ENCODE measurements around the gene REL. TPM values are rescaled to one million over a fixed set of nuclear protein-coding genes. Genes with fewer than 3 reads are reported as not detected.

REL gene
- total RNA-seq, 2 donors from 2014 or later: 11.7 to 15.9 TPM

GRCh38 chr2:60939622-60940021 lies 58.2 kb downstream of the REL start:
- H3K4me1 Mint-ChIP-seq: no peaks in the 10 kb centered on the region
- Histone ChIP-seq H3K4me3 (ENCODE audit: low read length) (no peak overlapping the region), H3K36me3 (ENCODE audit: control insufficient read depth, insufficient read depth, low read length) (no peaks in the 10 kb centered on the region), H3K9me3 (ENCODE audit: control insufficient read depth, low read length) (no peaks in the 10 kb centered on the region), H3K4me1 (ENCODE audit: control insufficient read depth, insufficient read depth, low read length) (no peaks in the 10 kb centered on the region), H3K27me3 (ENCODE audit: control insufficient read depth, insufficient read depth, low read length, poor library complexity, severe bottlenecking) (no peaks in the 10 kb centered on the region), H3K27ac (ENCODE audit: low read depth, low read length) (no peak overlapping the region), H3K9ac (ENCODE audit: extremely low read depth, low read length, poor library complexity, severe bottlenecking) (no peak overlapping the region)
- H3K27ac Mint-ChIP-seq: no peak overlapping the region
- no peak overlapping the region for H3K4me3 Mint-ChIP-seq
- no peaks in the 10 kb centered on the region for H3K9me3 Mint-ChIP-seq
- H3K36me3 Mint-ChIP-seq (ENCODE audit: low read depth): no peaks in the 10 kb centered on the region
- H3K27me3 Mint-ChIP-seq (ENCODE audit: insufficient read depth): no peaks in the 10 kb centered on the region
- WGBS, 2 experiments (ENCODE audit: insufficient coverage in 1 of 2, insufficient read length in 1 of 2): 94 to 100% methylated on average over 2 of the region's 2 CpGs
- DNase-seq: no peak
- TF ChIP-seq CTCF (conservative IDR thresholded peaks at IDR 0.05): no peak

- no peak overlapping the region for H3K4me3 Mint-ChIP-seq
- no peak overlapping the region for H3K27ac Mint-ChIP-seq
- Histone ChIP-seq H3K36me3 (ENCODE audit: control insufficient read depth, insufficient read depth, low read length) (no peaks in the 10 kb centered on the region), H3K9me3 (ENCODE audit: control insufficient read depth, low read length) (no peaks in the 10 kb centered on the region), H3K4me1 (ENCODE audit: control insufficient read depth, insufficient read depth, low read length) (no peaks in the 10 kb centered on the region), H3K4me3 (ENCODE audit: low read length) (no peak overlapping the region), H3K27me3 (ENCODE audit: control insufficient read depth, insufficient read depth, low read length, poor library complexity, severe bottlenecking) (no peaks in the 10 kb centered on the region), H3K9ac (ENCODE audit: extremely low read depth, low read length, poor library complexity, severe bottlenecking) (no peak overlapping the region), H3K27ac (ENCODE audit: low read depth, low read length) (no peak overlapping the region)
- no peak for DNase-seq
- H3K9me3 Mint-ChIP-seq: peaks cover 3% of the 10 kb centered on the region
- no peaks in the 10 kb centered on the region for H3K27me3 Mint-ChIP-seq (ENCODE audit: insufficient read depth)
- no peak for TF ChIP-seq CTCF (conservative IDR thresholded peaks at IDR 0.05)
- H3K4me1 Mint-ChIP-seq: no peaks in the 10 kb centered on the region
- WGBS, 2 experiments (ENCODE audit: insufficient coverage in 1 of 2, insufficient read length in 1 of 2): 90 to 94% methylated on average over 2 of the region's 2 CpGs
- peaks cover 6% of the 10 kb centered on the region for H3K36me3 Mint-ChIP-seq (ENCODE audit: low read depth)
Observed at GRCh38 chr2:60945341-60945740, 64.0 kb downstream of the REL start.

DNA sequence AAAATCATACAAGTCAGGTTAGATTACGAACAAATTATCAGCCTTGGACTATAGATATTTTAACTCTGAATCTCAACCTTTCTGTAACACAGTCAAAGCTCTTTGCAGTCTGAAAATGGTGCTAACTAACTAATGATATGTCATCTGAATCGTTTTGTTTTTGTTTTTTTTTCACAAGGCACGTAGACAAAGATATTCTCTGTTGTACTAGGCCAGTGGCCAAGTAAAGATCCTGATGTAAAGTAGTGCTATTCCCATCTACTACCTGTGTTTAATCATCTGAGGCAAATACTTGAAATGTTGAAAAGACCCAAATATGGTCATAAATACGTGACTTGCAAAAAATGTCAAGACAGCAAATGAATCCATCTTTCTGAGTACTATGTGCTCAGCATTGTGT lies 65.7 kb downstream of the REL start:
- H3K27ac ChIP-seq (ENCODE audit: low read depth, low read length): no peak overlapping the region
- no peak for TF ChIP-seq CTCF (conservative IDR thresholded peaks at IDR 0.05)
- H3K4me1 Mint-ChIP-seq: no peaks in the 10 kb centered on the region
- no peak for DNase-seq
- H3K27me3 ChIP-seq (ENCODE audit: control insufficient read depth, insufficient read depth, low read length, poor library complexity, severe bottlenecking): no peaks in the 10 kb centered on the region
- peaks cover 18% of the 10 kb centered on the region for H3K36me3 Mint-ChIP-seq (ENCODE audit: low read depth)
- no peak overlapping the region for H3K4me3 ChIP-seq (ENCODE audit: low read length)
- H3K36me3 ChIP-seq (ENCODE audit: control insufficient read depth, insufficient read depth, low read length): peaks cover 7% of the 10 kb centered on the region
- 87 to 89% methylated on average over 3 to 4 of the region's 4 CpGs for WGBS, 2 experiments (ENCODE audit: insufficient coverage in 1 of 2, insufficient read length in 1 of 2)
- no peak overlapping the region for H3K27ac Mint-ChIP-seq
- H3K9me3 ChIP-seq (ENCODE audit: control insufficient read depth, low read length): peaks cover 14% of the 10 kb centered on the region
- peaks cover 11% of the 10 kb centered on the region for H3K9me3 Mint-ChIP-seq
- no peaks in the 10 kb centered on the region for H3K4me1 ChIP-seq (ENCODE audit: control insufficient read depth, insufficient read depth, low read length)
- no peak overlapping the region for H3K9ac ChIP-seq (ENCODE audit: extremely low read depth, low read length, poor library complexity, severe bottlenecking)
- no peaks in the 10 kb centered on the region for H3K27me3 Mint-ChIP-seq (ENCODE audit: insufficient read depth)
- H3K4me3 Mint-ChIP-seq: no peak overlapping the region
